ENCODE data around the gene PSMC6.

GRCh38 chr14:52769887-52770286 lies 62.9 kb downstream of the PSMC6 start:
- TF ChIP-seq CTCF (IDR thresholded peaks at IDR 0.05; ENCODE audit: low read length) (no peak), EZH2 (IDR thresholded peaks at IDR 0.05; ENCODE audit: borderline replicate concordance, low read length) (no peak)

All from OCI-LY1 (cell line).